GM21528 (cell line): Measurements from ENCODE around the gene PCSK9.
"Not testable (repeated sequence)": the region's sequence is repeated elsewhere in the genome, so short reads cannot be mapped to it uniquely, and the experiment has no call there.

Experiments used
- ATAC-seq: cut with Tn5 transposase; IDR thresholded peaks from one replicate; pipeline ENCODE4 v1.9.1; 2021; ENCODE audit warnings: mild to moderate bottlenecking, moderate library complexity; ENCODE audit not compliant: unreplicated experiment, low FRiP score

Gene PCSK9

DNA sequence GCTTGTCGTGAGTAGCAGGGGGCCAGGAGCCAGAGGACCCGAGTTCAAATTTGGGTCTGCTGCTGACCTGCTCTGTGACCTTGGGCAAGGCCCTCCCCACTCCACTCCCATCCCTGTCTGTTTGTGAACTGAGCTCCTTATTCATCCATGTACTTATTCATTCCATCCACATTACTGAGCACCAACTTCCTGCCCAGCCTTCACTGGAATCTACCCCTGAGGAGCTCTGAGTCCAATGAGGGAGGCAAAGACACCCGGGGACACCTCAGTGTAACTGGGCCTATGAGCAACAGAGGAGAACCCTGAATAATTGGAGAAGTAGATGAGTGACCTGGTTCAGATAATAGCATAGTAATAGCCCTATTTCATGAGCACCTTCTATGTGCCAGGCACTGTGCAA, 31.7 kb upstream of the PCSK9 start:
- ATAC-seq, result no peak

DNA sequence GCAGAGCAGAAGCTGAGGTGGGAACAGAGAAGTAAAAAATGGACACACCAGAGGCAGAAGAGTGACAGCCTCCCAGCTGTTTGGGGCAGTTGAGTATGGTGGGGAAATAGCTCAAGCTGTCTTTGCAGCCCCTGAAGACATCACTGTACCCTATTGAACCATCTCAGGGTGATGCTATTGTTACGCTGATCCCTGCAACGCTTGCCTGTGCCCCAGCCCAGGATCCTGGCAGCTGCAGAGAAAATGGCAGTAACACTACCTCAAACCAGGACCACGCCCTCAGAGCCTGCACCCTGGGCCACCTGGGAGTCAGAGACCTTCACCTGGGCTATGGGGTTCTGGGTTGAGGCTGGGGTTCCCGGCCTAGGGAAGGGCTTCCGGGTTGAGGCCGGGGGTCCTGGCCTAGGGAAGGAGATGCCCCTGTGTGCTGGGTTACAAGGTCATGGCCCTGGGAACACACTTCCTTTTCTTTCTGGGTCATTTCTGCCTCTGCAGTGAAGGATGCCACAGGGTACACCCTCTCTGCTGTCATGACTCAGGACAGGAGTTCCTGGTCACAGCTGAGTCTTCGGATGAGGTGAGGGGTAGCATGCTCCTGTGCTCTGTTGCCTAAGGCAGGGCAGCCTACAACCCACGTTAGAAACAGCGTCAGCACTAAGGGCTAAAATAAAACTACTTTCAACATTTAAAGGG, 29.0 kb upstream of the PCSK9 start:
- ATAC-seq, result no peak

DNA sequence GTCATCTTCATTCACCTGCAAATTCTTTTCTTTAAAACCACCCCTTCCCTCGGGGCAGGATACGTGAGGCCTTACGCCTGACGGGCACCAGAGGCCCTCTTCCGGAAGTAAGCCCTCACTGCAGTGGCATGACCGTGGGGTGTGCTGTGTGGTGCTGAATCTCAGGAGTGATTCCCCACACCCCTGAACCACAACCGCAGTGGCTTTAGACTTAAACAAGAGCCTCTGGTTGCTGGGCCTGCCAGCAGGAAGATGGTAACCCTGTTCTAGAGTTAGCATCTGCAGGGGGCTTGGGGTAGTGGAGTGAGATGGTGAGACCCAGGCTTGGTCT, 28.5 kb upstream of the PCSK9 start:
- ATAC-seq, result no peak

DNA sequence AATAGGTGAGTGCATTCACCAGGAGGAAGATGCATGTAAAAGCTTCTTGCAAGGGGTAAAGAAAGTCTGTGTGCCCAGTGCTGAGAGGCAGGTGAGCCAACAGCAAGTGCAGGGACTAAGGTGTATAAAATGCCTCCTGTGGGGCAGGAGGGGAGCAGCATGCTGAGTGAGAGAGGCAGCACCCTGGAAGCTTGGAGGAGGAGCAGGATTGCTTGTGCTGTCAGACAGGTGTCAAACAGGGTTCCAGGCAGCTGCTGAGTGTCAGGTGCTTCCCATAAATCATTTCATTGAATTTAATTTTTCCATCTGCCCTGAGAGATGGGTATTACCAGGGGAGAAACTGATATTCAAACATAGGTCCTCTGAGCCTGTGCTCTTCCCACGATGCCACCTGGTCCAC, 26.7 kb upstream of the PCSK9 start:
- no peak for ATAC-seq

DNA sequence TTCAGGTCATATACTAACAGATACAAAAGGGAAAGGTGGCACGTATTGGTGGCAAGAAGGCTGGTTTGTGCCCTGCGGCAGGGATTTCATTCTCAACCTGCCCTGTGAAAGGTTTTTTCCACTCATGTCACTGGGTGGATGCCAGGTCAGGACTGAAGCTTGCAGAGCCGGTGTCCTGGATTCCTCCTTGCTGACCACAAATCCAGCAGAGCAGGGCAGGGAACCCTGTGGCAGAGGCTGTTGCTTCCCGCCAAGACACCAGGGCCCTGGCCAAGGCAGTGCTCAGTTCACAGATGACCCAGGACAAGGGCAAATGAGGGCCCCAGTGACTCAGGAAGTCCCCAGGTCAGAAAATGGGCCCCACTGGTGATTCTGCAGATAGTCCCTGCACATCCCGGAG, 24.2 kb upstream of the PCSK9 start:
- no peak for ATAC-seq

DNA sequence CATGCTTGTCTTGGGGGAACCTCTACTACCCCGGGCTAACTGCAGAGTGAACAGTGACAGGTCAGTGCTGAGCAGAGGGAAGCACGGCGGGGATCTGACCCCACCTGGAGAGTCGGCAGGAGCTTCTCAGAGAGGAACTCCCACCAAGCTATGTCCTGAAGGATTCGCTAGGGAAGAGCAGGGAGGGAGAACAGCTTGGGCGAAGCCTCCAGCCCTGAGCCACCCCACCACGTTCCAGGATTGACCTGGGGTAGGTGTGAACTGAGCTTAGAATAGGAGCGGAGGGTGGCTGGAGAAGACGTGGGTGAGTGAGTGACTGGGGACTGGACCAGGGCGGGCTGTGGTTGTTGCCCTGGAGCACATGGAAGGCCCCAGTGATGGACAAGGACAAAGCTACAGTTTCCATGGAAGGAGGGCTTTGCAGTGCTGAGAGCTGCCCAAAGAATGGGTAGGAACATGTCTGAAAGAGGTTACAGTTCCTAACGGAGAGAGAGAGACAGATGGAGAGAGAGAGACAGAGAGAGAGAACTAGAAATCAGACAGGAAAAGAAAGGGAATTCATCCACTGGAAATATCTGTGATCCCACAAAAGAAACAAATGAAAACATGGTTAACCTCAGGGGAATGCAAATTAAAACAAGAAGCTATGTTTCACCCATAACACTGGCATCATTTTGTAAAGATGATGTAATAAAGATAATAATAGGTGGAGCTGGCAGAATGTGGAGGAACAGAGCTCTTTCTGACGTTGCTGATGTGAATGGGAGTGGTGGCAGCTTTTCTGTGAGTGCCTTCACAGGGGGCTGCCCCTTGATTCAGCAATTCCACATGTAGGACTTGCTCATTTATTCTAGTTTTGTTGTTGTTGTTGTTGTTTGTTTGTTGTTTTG, 23.4 kb upstream of the PCSK9 start:
- no peak for ATAC-seq

DNA sequence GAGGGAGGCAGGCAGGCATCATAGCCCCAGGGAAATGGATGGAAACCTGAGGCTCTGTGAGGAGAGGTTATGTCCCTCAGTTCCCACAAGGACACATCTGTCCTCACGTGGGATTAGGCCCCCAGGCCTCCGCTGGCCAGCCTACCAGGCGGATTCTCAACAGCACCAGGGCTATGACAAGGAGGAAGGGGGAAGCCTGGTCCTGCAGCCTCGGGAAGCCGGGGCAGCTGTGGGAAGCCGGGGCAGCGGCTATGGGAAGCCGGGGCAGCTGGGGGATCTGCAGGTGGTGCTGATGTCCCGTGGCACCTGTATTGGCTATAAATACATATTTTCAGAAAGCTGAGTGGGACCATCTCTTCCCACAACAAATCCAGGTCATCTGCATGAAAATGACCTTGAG, 21.0 kb upstream of the PCSK9 start:
- ATAC-seq, result no peak

DNA sequence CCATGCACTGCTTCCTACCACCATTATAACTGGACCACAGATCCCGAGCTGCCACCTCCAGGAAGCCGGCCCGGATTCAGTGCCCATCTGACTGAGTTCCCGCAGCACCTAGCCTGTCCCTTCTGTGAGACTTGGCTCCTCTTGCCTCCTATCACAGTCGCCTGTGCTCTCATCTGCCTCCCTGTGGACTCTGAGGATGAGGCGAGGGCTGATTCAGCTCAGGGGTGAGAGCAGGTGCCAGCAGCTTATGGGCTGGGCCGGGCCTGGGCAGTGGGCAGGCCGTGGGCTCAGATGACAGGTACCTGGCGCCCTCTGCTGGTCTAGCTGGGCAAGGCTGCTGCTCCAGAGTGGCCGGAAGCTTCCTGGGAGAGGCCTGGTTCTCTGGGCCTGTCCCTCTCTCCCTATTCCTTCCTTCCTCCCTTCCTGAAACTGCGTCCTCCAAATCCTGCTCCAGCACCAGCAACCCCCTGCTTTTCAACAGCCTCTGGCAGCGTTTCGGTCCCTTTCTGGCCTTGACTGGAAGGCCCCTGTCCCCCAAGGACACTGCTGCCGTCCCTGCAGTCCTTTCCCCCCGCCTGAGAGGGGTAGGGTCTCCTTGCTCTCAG, 17.3 kb upstream of the PCSK9 start:
- ATAC-seq, result no peak

DNA sequence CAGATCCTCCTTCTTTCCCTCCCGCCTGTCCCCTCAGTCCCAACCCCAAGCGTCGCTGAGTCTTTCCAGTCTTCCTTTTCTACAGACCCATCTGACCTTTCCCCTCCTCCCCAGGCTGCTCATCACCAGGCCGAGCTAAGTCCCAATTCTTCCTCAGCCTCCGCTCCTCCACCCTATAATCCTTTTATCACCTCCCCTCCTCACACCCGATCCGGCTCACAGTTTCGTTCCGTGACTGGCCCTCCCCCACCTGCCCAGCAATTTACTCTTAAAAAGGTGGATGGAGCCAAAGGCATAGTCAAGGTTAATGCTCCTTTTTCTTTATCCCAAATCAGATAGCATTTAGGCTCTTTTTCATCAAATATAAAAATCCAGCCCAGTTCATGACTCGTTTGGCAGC, 15.2 kb upstream of the PCSK9 start:
- not testable (repeated sequence) for ATAC-seq

DNA sequence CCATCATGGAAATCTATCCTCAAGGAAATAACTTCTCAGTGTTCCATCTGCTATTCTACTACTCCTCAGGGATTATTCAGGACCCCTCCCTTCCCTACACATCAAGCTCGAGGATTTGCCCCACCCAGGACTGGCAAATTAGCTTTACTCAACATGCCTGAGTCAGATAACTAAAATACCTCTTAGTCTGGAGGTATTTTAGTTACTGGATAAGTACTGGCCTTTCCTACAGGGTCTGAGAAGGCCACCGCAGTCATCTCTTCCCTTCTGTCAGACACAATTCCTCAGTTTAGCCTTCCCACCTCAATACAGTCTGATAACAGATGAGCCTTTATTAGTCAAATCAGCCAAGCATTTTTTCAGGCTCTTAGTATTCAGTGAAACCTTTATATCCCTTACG, 12.7 kb upstream of the PCSK9 start:
- not testable (repeated sequence) for ATAC-seq

DNA sequence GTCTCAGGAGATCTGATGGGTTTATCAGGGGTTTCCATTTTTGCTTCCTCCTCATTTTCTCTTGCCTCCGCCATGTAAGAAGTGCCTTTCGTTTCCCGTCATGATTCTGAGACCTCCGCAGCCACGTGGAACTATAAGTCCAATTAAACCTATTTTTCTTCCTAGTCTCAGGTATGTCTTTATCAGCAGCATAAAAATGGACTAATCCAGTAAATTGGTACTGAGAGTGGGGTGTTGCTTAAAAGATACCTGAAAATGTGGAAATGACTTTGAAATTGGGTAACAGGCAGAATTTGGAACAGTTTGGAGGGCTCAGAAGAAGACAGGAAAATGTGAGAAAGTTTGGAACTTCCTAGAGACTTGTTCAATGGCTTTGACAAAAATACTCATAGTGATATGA, 8.2 kb upstream of the PCSK9 start:
- ATAC-seq, result not testable (repeated sequence)

DNA sequence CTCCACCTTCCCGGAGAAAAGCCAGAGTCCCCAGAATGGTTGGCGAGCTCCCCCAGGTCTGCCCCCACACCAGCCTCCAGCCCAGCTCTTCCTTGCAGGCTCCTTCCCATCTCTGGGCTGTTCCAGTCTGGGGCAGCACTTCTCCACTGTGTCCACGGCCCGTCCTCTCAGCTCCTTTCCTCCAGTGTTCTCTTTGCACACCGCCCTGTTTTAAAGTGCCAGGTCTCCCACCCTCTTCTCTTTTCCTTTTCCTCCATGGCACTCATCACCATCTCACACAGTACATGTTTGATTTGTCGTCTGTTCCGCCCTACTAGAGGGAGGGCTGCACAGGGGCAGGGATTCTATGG, 6.1 kb upstream of the PCSK9 start:
- no peak for ATAC-seq

DNA sequence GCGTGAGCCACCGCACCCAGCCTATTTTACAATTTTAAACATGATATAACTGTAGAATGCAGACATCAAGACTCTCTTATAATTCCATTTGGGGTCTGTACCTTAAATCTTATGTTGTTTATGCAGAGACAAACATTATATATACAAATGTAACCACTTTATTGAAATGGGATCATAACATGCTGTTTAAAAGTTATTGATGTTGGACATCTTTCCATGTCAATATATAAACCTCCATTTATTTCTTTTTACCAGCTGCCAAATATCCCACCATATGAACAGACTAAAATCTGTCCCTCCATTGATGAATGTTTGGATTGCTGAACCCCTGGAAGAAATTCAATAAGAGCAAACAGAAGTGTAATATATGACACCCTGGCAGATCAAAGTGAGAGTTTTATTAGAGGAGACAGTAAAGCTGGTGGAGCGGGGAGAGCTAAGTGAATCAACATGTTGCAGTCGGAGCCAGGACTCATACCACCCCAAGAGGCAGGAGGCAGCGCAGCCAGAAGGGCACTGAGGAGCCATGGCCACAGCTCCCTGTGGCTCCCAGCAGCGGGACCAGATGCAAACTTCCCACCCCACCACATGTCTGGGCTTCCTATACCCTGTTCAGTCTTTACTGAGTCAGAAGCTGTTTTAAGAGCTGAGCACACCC, 4.7 kb upstream of the PCSK9 start:
- no peak for ATAC-seq

DNA sequence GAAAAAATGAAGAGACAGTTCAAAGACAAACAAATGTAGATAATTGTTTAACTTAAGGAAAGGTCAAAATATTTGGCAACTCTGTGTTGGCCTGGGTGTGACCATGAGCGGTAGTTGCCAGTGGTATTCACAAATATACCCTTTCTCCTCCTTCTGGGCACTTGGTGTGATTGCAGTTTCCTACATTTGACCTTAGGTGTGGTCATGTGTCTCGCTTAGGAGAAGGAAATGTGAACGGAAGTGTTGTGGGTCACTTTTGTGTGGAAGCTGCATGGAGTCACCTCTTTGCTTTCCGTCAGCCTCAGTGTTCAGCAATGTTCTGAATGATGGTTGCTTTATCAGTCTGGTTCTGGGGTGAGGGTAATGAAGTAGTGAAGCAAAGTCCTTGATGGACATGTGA, 3.4 kb upstream of the PCSK9 start:
- no peak for ATAC-seq

DNA sequence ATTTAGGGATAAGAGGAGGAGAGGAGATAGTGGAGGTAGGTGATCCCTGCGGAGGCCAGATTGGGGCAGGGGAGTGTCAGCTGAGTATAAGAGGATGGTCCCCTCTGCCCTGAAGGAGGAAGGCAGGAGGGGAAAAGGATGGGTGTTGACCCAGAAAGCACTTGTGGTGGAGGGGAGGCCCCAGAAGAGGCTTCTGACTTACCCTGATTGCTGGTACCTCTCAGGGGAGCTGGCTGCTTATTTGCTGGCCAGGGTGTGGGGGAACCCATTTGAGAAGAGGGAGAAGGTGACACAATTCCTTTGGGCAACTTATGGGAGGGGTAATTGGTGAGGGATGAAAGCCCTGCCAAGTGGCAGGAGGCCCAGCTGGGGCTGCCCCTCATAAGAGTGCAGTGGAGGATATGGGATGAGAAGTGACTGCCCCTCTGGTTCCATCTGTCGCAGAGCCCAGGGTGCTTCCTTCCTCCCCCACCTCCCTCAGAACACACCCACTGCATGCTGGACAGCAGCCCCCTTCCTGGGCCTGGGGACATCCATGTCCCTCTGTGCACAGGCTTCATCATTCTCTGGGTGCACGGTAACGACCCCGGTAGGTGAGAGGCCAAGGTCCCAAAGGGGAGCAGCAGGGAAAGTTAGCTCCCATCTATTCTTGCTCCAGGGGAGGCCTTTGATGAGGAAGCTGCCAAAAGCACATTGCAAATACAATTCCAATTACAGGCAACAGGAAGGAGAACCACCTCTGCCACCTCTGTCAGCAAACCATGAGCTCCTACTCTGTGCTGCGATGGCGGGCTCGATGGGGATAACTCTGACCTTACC, 1.4 kb upstream of the PCSK9 start:
- ATAC-seq, result no peak

DNA sequence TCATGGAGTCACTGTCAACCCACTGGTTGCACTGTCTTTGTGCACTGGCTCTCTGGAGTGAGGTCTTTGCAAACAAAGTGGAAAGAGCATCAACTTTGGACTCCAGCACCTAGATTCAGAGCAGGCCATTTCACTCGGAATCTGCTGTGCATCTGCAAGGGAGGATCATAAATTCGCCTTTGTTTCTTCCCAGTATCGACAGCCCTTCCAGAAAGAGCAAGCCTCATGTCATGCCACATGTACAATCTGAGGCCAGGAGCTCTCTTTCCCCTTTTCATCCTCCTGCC, 853 bp upstream of the PCSK9 start:
- ATAC-seq, result no peak

DNA sequence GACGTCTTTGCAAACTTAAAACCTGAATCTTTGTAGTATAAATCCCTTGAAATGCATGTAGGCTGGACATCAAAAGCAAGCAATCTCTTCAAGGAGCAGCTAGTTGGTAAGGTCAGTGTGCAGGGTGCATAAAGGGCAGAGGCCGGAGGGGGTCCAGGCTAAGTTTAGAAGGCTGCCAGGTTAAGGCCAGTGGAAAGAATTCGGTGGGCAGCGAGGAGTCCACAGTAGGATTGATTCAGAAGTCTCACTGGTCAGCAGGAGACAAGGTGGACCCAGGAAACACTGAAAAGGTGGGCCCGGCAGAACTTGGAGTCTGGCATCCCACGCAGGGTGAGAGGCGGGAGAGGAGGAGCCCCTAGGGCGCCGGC, 390 bp upstream of the PCSK9 start:
- ATAC-seq, result no peak

DNA sequence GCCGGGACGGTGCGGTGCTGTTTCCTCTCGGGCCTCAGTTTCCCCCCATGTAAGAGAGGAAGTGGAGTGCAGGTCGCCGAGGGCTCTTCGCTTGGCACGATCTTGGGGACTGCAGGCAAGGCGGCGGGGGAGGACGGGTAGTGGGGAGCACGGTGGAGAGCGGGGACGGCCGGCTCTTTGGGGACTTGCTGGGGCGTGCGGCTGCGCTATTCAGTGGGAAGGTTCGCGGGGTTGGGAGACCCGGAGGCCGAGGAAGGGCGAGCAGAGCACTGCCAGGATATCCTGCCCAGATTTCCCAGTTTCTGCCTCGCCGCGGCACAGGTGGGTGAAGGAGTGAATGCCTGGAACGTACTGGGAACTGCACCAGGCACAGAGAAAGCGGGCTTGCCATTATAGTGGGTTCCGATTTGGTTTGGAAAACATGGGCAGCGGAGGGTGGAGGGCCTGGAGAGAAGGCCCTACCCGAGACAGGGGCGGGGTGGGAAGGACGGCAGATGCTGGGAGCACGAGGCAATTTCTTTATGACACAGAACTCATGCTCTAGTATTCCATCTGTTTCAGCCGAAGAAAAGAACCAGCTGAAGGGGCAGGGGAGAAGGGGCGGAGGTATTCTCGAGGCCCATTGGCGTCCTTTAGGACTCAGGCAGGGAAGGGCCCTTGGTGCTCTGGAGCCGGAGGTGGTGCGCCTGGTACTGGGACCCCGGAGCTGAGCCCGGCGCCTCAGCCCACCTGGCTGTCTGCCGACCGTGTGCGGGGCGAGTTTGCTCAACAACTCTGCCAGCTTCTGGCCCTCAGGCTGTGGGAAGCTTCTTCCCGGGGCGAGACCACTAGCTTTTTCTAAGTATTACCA, 960 bp downstream of the PCSK9 start:
- ATAC-seq, result no peak

DNA sequence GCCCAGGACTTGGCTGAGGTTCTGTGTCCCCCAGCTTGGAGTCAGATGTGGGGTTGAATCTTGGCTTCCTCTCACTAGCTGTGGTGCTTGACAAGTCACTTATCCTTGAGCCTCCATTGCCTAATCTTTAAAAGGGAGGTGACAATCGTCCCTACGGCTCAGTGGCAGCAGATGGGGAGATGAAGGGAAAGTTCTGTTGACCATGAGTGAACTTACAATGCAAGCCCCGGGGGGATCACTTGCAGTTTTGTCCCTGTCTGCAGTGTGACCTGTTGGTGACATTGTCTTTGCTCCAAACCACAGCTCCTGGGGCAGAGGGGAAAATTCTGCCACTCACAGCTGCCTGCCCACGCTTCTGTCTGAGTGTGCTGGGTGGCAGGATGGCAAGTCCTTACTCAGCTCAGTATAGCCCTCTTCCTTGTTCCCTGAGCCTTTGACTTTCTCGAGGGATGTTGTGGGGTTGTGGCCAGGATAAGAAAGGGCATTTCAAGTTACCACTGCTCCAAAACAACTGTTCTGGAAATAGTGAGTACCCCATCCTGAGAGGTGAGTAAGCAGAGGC, 1.7 kb downstream of the PCSK9 start:
- ATAC-seq, result no peak

DNA sequence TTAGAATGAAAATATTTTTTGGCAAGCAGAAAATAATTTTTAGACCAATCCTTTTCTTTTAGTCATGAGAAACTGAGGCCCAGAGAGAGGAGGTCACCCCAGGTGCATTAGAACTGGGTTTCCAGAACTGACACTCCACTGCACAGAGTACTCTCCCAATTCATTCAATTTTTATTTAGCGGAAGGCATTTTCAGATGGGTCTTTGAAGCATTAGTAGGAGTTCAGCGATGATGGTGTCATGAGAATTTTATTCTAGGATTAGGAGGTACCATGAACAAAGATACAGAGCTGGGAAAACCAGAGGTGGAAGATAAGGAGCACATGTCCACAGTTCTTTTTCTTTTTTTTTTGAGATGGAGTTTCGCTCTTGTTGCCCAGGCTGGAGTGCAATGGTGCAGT, 2.3 kb downstream of the PCSK9 start:
- no peak for ATAC-seq
